GM20431 (cell line): ENCODE measurements around the gene OR2T33.
"Not testable (repeated sequence)": the region's sequence is repeated elsewhere in the genome, so short reads cannot be mapped to it uniquely, and the experiment has no call there.

Experiments
- in situ Hi-C: fragments of 300-500 bp; cut with MseI, MboI; formaldehyde crosslinking; loops from one replicate; pipeline ENCODE4 v1.15.0; 2020; ENCODE audit warnings: low sequenced_read_pairs; ENCODE audit not compliant: unreplicated experiment

The OR2T33 gene, protein sequence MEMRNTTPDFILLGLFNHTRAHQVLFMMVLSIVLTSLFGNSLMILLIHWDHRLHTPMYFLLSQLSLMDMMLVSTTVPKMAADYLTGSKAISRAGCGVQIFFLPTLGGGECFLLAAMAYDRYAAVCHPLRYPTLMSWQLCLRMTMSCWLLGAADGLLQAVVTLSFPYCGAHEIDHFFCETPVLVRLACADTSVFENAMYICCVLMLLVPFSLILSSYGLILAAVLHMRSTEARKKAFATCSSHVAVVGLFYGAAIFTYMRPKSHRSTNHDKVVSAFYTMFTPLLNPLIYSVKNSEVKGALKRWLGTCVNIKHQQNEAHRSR

DNA sequence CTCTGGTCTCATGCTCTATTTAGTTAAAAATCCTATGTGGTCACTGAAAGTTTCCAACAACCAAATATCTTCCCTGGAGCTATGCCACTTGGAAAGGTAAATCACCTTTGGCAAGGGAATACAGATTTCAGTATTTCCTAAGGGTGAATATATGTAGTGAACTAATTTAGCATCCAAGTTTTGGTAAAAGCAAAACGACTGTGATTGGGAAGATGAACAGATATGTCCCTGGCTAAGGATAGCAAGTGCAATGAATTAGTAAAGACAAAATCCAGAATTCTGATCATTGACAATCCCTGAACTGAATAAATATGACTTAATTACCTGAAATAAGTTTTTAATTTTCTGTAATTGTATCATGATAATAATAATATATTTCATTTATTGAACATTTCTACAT is at the start of gene OR2T33:
Gene OR2T33, minus strand, starts transcription at position 101 of the 400 bp plus-strand sequence. CDS start 4,162 bp downstream, outside the sequence.
- in situ Hi-C loops: no loop called here

DNA sequence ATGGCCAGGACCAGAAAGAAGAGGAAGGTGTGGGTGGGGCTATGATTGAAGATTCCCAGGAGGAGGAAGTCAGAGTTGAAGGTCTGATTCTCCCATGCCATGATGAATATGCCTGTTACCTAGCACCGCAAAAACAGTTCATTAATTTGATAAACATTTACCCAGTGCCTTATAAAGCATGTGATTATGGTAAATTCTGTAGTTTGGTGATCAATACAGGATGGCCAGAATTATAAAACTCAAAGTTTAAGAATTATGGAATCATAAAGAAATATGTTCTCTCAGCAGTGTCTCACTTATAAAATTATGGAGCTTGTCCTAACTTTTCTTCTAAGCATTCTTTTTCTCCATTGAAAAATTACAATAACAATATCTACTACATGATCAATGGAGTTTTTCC is 46.7 kb upstream of the OR2T33 start, which contains the start of gene OR2M7:
Gene OR2M7, minus strand, starts transcription at position 101 of the 400 bp plus-strand sequence. Its CDS starts 0 bp downstream, at position 101.
- in situ Hi-C loops: no loop called here

DNA sequence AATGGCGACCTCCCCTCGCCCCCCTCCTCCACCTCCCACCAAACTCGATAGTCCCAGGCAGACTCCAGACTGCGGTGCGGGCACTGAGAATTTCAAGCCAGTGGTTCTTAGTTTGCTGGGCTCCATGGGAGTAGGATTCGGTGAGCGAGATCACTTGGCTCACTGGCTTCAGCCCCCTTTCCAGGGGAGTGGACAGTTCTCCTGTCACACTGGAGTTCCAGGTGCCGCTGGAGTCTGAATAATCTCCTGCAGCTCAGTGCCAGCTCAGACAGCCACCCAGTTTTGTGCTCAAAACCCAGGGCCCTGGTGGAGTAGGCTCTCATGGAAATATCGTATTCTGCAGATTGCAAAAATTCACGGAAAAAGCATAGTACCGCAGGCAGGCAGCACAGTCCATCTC is 39.0 kb upstream of the OR2T33 start:
- in situ Hi-C loops: no loop called here

DNA sequence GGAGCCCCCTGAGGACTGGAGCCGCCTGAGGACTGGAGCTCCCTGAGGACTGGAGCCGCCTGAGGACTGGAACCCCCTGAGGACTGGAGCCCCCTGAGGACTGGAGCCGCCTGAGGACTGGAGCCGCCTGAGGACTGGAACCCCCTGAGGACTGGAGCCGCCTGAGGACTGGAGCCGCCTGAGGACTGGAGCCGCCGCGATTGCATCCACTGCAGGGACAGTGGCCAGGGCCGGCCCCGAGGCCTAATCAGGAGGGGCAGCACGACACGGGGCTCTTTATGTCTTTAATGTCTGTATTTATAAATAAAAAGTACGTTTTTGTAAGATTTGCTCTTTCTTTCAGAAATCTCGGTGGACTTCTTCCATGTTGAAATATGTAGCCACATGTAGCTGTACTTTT is 29.0 kb upstream of the OR2T33 start:
- in situ Hi-C loops: not testable (repeated sequence)

DNA sequence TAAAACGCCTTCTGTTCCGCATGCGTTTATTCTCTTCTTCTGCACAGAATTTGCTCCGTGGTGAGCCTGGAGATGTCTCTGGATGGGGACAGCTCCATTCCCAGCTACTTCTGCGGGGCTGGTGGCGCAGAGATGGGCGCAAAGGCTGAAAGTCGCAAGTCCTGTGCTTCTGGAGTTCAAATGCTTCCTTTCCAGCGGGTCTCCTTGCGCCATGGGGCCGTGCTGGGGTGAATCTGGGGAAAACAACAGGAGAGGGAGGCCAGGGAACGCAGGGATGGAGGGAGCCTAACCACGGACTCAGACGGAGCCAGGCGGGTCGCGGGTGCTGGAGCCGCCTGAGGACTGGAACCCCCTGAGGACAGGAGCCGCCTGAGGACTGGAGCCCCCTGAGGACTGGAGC is 28.3 kb upstream of the OR2T33 start:
- in situ Hi-C loops: no loop called here

DNA sequence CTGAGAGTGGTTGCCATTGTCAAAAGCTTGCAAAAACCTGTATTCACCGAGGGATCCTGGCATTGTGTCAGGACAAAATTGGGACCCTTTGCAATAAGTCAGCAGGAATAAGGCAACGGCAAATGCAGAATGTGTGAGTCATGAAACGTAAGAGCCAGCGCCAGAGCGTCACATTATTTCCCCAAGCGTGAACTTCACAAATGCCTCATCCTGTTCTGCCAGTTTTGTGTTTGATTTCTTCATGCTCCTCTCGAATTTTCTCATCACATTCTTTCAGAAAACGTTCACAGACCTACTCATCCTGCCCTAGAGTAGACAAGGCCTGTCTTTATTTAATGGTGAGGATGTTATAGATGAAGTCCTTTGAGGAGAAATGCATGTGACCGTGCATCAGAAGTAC is 27.9 kb upstream of the OR2T33 start:
- in situ Hi-C loops: not testable (repeated sequence)

DNA sequence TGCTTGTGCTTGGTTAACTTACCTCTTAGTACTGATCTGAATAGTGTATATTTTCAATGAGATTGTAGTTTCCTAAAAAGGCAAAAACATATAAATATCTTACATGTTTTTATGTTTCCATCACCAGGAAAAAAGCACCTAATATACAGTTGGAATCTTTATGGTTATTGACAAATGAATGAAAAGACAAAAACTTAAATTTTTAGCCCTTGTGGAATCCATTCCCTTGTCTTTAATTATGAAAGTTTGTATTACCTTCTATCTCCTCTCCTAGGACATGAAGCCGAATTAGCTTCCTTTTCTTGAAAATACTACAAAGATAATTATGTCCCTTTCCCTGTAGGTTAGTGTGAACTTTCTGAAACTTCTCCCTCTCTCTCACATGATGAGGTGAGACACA is 25.5 kb upstream of the OR2T33 start, which contains the start of gene OR2T12:
Gene OR2T12, minus strand, starts transcription at position 101 of the 400 bp plus-strand sequence. CDS start 7,846 bp downstream, outside the sequence.
- in situ Hi-C loops: no loop called here

DNA sequence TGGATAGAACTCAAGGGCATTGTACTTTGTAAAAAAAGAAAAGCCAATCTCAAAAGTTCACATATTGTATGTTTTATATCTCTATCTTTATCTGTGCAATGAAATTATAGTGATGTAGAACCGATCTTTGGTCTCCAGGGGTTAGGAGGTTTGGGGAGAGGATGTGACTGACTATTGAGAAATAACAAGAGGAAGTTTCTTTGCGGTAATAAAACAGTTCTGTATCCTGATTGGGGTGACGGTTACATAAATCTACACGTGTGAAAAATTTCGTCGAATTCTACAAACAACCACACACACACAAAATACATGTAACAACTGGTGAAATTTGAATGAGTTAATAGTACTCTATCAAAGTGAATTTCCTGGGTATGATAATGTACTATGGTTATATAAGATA is 10.6 kb upstream of the OR2T33 start:
- in situ Hi-C loops: no loop called here

DNA sequence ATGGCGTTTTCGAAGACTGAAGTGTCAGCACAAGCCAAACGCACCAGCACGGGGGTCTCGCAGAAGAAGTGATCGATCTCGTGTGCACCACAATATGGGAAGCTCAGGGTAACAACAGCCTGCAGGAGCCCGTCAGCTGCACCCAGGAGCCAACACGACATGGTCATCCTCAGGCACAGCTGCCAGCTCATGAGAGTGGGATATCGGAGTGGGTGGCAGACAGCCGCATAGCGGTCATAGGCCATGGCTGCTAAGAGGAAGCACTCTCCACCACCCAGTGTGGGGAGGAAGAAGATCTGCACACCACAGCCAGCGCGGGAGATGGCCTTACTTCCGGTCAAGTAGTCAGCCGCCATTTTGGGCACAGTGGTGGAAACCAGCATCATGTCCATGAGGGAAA is 4.6 kb downstream of the OR2T33 start:
- in situ Hi-C loops: not testable (repeated sequence)

DNA sequence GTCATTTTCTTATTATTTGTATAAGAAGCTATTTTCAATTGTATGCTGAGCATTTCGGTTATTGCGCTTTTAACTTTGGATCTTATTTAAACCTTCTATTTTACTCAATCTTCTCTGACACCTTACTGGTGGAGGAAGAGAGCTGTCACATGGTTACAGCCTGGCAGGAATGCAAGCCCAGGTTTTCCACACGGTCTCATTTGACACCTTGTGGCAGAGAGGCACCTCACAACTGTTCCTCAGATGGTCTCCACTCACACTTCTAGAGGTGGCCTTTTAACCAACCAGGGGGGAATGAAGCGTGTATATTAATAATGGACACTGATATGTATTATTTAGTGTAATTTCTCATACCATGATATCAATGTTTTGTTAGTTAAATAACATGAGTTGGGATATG is 9.6 kb downstream of the OR2T33 start:
- in situ Hi-C loops: no loop called here

DNA sequence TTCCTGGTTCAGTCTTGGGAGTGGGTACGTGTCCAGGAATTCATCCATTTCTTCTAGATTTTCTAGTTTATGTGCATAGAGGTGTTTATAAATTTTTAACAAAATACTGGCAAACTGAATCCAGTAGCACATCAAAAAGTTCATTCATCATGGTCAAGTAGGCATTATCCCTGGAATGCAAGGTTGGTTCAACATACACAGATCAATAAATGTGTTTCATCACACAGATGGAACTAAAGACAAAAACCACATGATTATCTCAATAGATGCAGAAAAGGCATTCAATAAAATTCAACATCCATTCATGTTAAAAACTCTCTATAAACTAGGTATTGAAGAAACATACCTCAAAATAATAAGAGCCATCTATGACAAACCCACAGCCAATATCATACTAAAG is 18.5 kb downstream of the OR2T33 start:
- in situ Hi-C loops: not testable (repeated sequence)

DNA sequence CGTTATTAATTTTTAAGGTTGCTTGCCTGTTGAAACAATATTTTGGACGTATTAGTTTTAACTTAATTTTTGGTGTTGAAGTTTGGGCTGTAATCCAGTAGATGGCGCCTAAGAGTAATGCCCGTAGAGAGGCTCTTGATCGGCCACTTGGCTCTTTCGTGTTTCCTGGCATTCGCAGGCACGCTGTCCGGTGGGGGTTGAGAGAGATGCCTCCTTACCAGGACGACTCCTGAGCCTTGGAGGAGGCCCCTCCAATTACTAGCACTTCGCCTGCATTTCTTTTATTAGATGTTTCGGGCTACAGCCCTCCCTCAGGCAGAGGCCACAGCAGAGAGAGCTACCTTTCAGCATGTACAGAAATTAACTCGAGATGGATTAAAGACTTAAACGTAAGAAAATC is 34.6 kb downstream of the OR2T33 start:
- in situ Hi-C loops: no loop called here

DNA sequence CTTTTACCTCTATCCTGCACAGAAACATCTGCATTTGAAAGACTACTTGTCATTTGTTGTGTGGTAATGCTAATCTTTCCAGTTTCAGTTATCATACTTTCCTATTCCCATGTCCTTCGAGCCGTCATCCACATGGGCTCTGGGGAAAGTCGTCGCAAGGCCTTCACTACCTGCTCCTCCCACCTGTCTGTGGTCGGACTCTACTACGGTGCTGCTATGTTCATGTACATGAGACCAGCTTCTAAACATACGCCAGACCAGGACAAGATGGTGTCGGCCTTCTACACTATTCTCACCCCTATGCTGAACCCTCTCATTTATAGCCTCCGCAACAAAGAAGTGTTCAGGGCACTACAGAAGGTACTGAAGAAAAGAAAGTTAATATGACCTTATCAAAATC is 38.3 kb downstream of the OR2T33 start:
- in situ Hi-C loops: no loop called here

DNA sequence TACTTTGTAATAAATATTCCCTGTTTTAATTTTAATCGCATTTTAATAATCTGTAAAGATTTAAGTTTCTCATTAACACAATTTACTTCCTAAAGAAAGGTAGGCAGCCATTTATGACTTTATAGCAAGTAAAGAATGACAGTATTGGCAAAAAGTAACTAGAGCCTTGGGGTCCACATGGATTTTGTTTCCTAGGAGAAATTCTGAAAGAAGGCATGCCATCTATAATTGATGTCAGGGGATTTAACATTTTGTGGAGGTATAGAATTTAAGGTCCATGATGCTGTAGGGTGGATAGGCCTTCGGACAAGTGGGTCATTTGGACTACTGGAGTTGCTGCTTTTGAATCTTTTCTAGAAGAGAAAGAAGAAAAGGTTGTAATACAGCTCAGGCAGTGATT is 46.7 kb downstream of the OR2T33 start, which contains the start of gene OR2M4:
Gene OR2M4, plus strand, starts transcription at position 301 of the 400 bp plus-strand sequence. CDS start 7,512 bp downstream, outside the sequence.
- in situ Hi-C loops: no loop called here

DNA sequence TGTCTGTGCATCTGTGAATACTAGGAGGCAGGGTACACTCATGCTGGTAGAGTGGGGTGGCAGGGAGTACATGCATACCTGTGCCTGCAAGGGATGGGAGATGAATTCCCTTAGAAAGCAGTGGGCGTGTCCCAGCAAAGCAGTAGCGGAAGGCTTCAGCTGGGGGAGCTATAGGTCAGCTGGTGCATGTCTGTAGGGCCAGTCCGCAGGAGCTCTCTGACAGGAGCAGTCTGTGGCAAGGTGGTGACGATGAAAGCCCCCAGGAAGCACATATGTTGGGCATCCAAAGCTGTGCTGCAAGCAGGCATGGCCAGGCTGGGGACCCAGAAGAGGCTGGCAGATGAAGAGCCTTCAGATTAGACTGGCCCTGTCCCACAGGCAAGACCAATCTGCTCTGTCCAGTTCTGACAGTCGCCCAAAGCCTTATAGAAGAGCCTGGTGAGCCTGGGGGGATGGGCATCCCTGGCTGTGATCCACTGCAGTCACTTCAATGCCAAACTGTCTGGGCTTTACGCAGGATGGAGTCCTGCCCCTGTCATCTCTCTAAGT is 48.3 kb downstream of the OR2T33 start:
- in situ Hi-C loops: no loop called here

DNA sequence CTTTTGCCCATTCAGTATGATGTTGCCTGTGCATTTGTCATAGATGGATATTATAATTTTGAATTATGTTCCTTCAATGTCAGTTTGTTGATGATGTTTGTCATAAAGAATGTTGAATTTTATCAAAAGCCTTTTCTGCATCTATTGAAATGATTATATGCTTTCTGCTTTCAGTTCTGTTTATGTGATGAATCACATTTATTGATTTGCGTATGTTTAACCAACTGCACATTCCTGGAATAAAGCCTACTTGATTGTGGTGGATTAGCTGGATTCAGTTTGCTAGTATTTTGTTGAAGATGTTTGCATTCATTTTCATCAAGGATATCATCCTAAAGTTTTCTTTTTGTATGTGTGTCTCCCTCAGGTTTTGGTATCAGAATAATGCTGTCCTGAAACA is 52.2 kb downstream of the OR2T33 start:
- in situ Hi-C loops: no loop called here
